ENCODE data around the gene VPS13A.

- TF ChIP-seq CTCF (IDR thresholded peaks at IDR 0.05; ENCODE audit: poor library complexity) (no peak), EZH2 (IDR thresholded peaks at IDR 0.05; ENCODE audit: borderline replicate concordance) (no peak), EZH2phosphoT487 (IDR thresholded peaks at IDR 0.05; ENCODE audit: low read depth, severe bottlenecking, unreplicated experiment) (no peak)
Observed at GRCh38 chr9:77161191-77161590, 16.1 kb upstream of the VPS13A start.
